ENCODE measurements around the gene MBP. TPM values are rescaled to one million over a fixed set of nuclear protein-coding genes. Genes with fewer than 3 reads are reported as not detected.
"Not testable (repeated sequence)": the region's sequence is repeated elsewhere in the genome, so short reads cannot be mapped to it uniquely, and the experiment has no call there.

MBP gene
- total RNA-seq, 2 experiments from 2014 or later = 75.4 to 79.2 TPM

- H3K4me3 Mint-ChIP-seq = no peak overlapping the region
- H3K36me3 Mint-ChIP-seq (ENCODE audit: low read depth) = no peaks in the 10 kb centered on the region
- DNase-seq (no peak), ATAC-seq (ENCODE audit: poor library complexity) (no peak)
- Histone ChIP-seq H3K9me3 (ENCODE audit: control insufficient read depth in 1 of 2, insufficient read depth in 1 of 2, low read length in 2 of 2) (no peaks in the 10 kb centered on the region), H3K27ac (ENCODE audit: low read depth in 1 of 2, low read length in 2 of 2) (no peak overlapping the region), H3K4me3 (ENCODE audit: low read length) (no peak overlapping the region), H3K36me3 (ENCODE audit: insufficient read depth, low read length) (no peaks in the 10 kb centered on the region), H3K27me3 (ENCODE audit: control insufficient read depth in 1 of 2, insufficient read depth in 2 of 2, low read length in 2 of 2) (no peaks in the 10 kb centered on the region), H3K4me1 (ENCODE audit: insufficient read depth, low read length) (no peaks in the 10 kb centered on the region)
- no peaks in the 10 kb centered on the region for H3K9me3 Mint-ChIP-seq
- POLR2A ChIA-PET = no interaction called here
- CTCF ChIA-PET = no interaction called here
- H3K27ac Mint-ChIP-seq = no peak overlapping the region
- intact Hi-C loops (cut with DNase I, micrococcal nuclease) = no loop called here
- H3K4me1 Mint-ChIP-seq (ENCODE audit: low read depth) = no peaks in the 10 kb centered on the region
- TF ChIP-seq CTCF (IDR thresholded peaks at IDR 0.05) = no peak
- no peaks in the 10 kb centered on the region for H3K27me3 Mint-ChIP-seq
Measured at GRCh38 chr18:76993085-76993382, 139.5 kb downstream of the MBP start.

- Histone ChIP-seq H3K4me3 (ENCODE audit: low read length) (no peak overlapping the region), H3K4me1 (ENCODE audit: insufficient read depth, low read length) (no peaks in the 10 kb centered on the region), H3K27ac (ENCODE audit: low read depth in 1 of 2, low read length in 2 of 2) (no peak overlapping the region), H3K27me3 (ENCODE audit: control insufficient read depth in 1 of 2, insufficient read depth in 2 of 2, low read length in 2 of 2) (no peaks in the 10 kb centered on the region), H3K36me3 (ENCODE audit: insufficient read depth, low read length) (no peaks in the 10 kb centered on the region), H3K9me3 (ENCODE audit: control insufficient read depth in 1 of 2, insufficient read depth in 1 of 2, low read length in 2 of 2) (no peaks in the 10 kb centered on the region)
- POLR2A ChIA-PET = no interaction called here
- H3K27ac Mint-ChIP-seq = no peak overlapping the region
- DNase-seq (no peak), ATAC-seq (ENCODE audit: poor library complexity) (no peak)
- H3K36me3 Mint-ChIP-seq (ENCODE audit: low read depth) = no peaks in the 10 kb centered on the region
- H3K9me3 Mint-ChIP-seq = no peaks in the 10 kb centered on the region
- no peaks in the 10 kb centered on the region for H3K4me1 Mint-ChIP-seq (ENCODE audit: low read depth)
- no peaks in the 10 kb centered on the region for H3K27me3 Mint-ChIP-seq
- intact Hi-C loops (cut with DNase I, micrococcal nuclease) = no loop called here
- no peak overlapping the region for H3K4me3 Mint-ChIP-seq
- no peak for TF ChIP-seq CTCF (IDR thresholded peaks at IDR 0.05)
- CTCF ChIA-PET = no interaction called here
Measured at GRCh38 chr18:76992226-76993084, 140.1 kb downstream of the MBP start.

GRCh38 chr18:76991021-76991688 lies 141.4 kb downstream of the MBP start:
- ATAC-seq (ENCODE audit: poor library complexity) = no peak
- POLR2A ChIA-PET = no interaction called here

GRCh38 chr18:76990343-76991020 lies 142.1 kb downstream of the MBP start:
- H3K27ac ChIP-seq (ENCODE audit: low read depth in 1 of 2, low read length in 2 of 2); H3K27ac Mint-ChIP-seq; ATAC-seq (ENCODE audit: poor library complexity); H3K9me3 ChIP-seq (ENCODE audit: control insufficient read depth in 1 of 2, insufficient read depth in 1 of 2, low read length in 2 of 2); H3K4me1 Mint-ChIP-seq (ENCODE audit: low read depth); H3K36me3 ChIP-seq (ENCODE audit: insufficient read depth, low read length); H3K27me3 ChIP-seq (ENCODE audit: control insufficient read depth in 1 of 2, insufficient read depth in 2 of 2, low read length in 2 of 2); DNase-seq; H3K4me3 ChIP-seq (ENCODE audit: low read length); H3K4me3 Mint-ChIP-seq; H3K36me3 Mint-ChIP-seq (ENCODE audit: low read depth); H3K9me3 Mint-ChIP-seq; H3K27me3 Mint-ChIP-seq; POLR2A ChIA-PET; H3K4me1 ChIP-seq (ENCODE audit: insufficient read depth, low read length); intact Hi-C loops (cut with DNase I, micrococcal nuclease): not testable (repeated sequence)
- CTCF ChIA-PET = interaction anchor here (1.8 kb wide), 1 partner anchor 10 kb away, joined by 6 read pairs; no protein-coding TSS in a partner anchor

More at GRCh38 chr18:76991021-76991688, 141.4 kb downstream of the MBP start:
- intact Hi-C loops (cut with DNase I, micrococcal nuclease) = no loop called here
- Mint-ChIP-seq H3K27me3 (no peaks in the 10 kb centered on the region), H3K4me3 (no peak overlapping the region), H3K27ac (no peak overlapping the region), H3K4me1 (ENCODE audit: low read depth) (no peaks in the 10 kb centered on the region), H3K9me3 (no peaks in the 10 kb centered on the region), H3K36me3 (ENCODE audit: low read depth) (no peaks in the 10 kb centered on the region)
- no peaks in the 10 kb centered on the region for H3K36me3 ChIP-seq (ENCODE audit: insufficient read depth, low read length)
- no peak for TF ChIP-seq CTCF (IDR thresholded peaks at IDR 0.05)
- CTCF ChIA-PET = interaction anchor here (1.8 kb wide), 1 partner anchor 9 kb away, joined by 6 read pairs; no protein-coding TSS in a partner anchor
- H3K27ac ChIP-seq (ENCODE audit: low read depth in 1 of 2, low read length in 2 of 2) = no peak overlapping the region
- H3K4me1 ChIP-seq (ENCODE audit: insufficient read depth, low read length) = no peaks in the 10 kb centered on the region
- DNase-seq = no peak
- H3K9me3 ChIP-seq (ENCODE audit: control insufficient read depth in 1 of 2, insufficient read depth in 1 of 2, low read length in 2 of 2) = no peaks in the 10 kb centered on the region
- no peak overlapping the region for H3K4me3 ChIP-seq (ENCODE audit: low read length)
- H3K27me3 ChIP-seq (ENCODE audit: control insufficient read depth in 1 of 2, insufficient read depth in 2 of 2, low read length in 2 of 2) = no peaks in the 10 kb centered on the region
